ENCODE results near the gene SLC2A9.

GRCh38 chr4:9964879-9965278, 56.4 kb downstream of the SLC2A9 start:
- TF ChIP-seq RBBP5 (IDR thresholded peaks at IDR 0.05; ENCODE audit: borderline replicate concordance, low read depth, low read length) (no peak), RFX5 (IDR thresholded peaks at IDR 0.05; ENCODE audit: borderline replicate concordance, low read depth, low read length) (no peak), POLR2AphosphoS5 (IDR thresholded peaks at IDR 0.05; ENCODE audit: low read depth, low read length) (no peak), SRF (IDR thresholded peaks at IDR 0.05; ENCODE audit: low read depth, low read length) (no peak), EZH2 (IDR thresholded peaks at IDR 0.05; ENCODE audit: low read depth, low read length, severe bottlenecking) (no peak), RXRA (IDR thresholded peaks at IDR 0.05; ENCODE audit: insufficient read depth, low read depth, low read length) (no peak), SUZ12 (IDR thresholded peaks at IDR 0.05; ENCODE audit: low read length) (no peak), BRCA1 (IDR thresholded peaks at IDR 0.05; ENCODE audit: low read depth, low read length) (no peak)
- TF ChIP-seq, protein P1, sequence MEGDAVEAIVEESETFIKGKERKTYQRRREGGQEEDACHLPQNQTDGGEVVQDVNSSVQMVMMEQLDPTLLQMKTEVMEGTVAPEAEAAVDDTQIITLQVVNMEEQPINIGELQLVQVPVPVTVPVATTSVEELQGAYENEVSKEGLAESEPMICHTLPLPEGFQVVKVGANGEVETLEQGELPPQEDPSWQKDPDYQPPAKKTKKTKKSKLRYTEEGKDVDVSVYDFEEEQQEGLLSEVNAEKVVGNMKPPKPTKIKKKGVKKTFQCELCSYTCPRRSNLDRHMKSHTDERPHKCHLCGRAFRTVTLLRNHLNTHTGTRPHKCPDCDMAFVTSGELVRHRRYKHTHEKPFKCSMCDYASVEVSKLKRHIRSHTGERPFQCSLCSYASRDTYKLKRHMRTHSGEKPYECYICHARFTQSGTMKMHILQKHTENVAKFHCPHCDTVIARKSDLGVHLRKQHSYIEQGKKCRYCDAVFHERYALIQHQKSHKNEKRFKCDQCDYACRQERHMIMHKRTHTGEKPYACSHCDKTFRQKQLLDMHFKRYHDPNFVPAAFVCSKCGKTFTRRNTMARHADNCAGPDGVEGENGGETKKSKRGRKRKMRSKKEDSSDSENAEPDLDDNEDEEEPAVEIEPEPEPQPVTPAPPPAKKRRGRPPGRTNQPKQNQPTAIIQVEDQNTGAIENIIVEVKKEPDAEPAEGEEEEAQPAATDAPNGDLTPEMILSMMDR (IDR thresholded peaks at IDR 0.05; ENCODE audit: control extremely low read depth in 1 of 3, insufficient read depth in 1 of 3, low read depth in 1 of 3, low read length in 3 of 3), result no peak
